Activated T-cell treated with anti-CD3 and anti-CD28 coated beads, Interleukin-2, amount 50 U/mL, for 24 hours (primary cell): Measurements from ENCODE around the gene INAFM1.
"Not testable (repeated sequence)": the region's sequence is repeated elsewhere in the genome, so short reads cannot be mapped to it uniquely, and the experiment has no call there.

Source experiments
- DNase-seq: peaks from one replicate; pipeline ENCODE4 v3.0.0-alpha.2; 2020
- H3K27ac Mint-ChIP-seq: 2 replicates; pipeline ENCODE4 v1.8.0; 2020; ENCODE audit warnings: mild to moderate bottlenecking, mixed read lengths
- H3K27me3 Mint-ChIP-seq: 2 replicates; pipeline ENCODE4 v1.8.0; 2020; ENCODE audit warnings: mixed read lengths
- H3K36me3 Mint-ChIP-seq: 2 replicates; pipeline ENCODE4 v1.8.0; 2020; ENCODE audit warnings: low read depth, mixed read lengths
- H3K4me1 Mint-ChIP-seq: 2 replicates; pipeline ENCODE4 v1.8.0; 2020; ENCODE audit warnings: low read depth, mixed read lengths
- H3K4me3 Mint-ChIP-seq: 2 replicates; pipeline ENCODE4 v1.8.0; 2020; ENCODE audit warnings: mild to moderate bottlenecking, moderate library complexity, mixed read lengths
- H3K9me3 Mint-ChIP-seq: 2 replicates; pipeline ENCODE4 v1.8.0; 2020; ENCODE audit warnings: mixed read lengths

Gene INAFM1

DNA sequence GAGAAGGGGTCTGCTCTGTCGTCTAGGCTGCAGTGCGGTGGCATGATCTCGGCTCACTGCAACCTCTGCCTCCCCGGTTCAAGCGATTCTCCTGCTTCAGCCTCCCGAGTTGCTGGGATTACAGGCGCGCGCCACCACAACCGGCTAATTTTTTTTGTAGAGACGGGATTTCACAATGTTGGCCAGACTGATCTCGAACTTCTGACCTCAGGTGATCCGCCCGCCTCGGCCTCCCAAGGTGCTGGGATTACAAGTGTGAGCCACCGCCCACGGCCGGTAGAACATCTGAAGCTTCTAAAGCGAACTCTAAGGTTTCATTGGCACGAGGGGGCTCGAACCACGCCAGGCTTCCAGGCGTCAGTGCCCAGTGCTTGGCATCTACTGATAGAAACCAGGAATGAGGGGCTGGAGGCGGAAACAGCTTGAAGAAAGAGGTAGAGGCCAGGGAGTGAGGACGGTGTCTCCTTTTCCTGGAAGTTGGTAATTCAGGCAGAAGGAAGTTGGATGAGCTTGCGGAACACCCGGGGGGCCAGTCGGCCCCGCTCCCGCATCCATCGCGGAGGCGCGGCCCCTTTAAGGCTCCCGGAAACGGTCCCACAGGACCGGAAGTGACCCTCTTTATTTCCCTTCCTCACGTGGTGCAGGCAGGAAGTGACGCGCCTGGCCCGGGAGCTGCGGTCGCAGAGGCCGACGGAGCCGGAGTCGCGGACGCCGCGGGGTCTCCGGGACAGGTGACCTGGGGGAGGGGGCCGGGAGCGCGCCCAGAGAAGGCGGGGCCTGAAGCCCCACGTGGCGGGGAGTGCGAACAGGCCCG lies 18.6 kb upstream of the INAFM1 start, which contains the start of gene CCDC9:
TSS of gene CCDC9 (plus strand) at position 647 of the 814 bp plus-strand sequence. CDS start 1,876 bp downstream, outside the sequence.
- H3K27ac Mint-ChIP-seq: peak within 1 kb of the TSS; percentile 98
- H3K4me1 Mint-ChIP-seq: peaks cover 28% of the 10 kb centered on the region
- peaks cover 36% of the 10 kb centered on the region for H3K36me3 Mint-ChIP-seq
- H3K9me3 Mint-ChIP-seq: no peaks in the 10 kb centered on the region
- DNase-seq: peak; percentile 95
- peak within 1 kb of the TSS; percentile 92 for H3K4me3 Mint-ChIP-seq
- no peaks in the 10 kb centered on the region for H3K27me3 Mint-ChIP-seq

- peak; percentile 100 for DNase-seq
- peaks cover 41% of the 10 kb centered on the region for H3K36me3 Mint-ChIP-seq
- peak overlapping the region; percentile 92 for H3K4me3 Mint-ChIP-seq
- H3K27me3 Mint-ChIP-seq: no peaks in the 10 kb centered on the region
- no peaks in the 10 kb centered on the region for H3K9me3 Mint-ChIP-seq
- peaks cover 28% of the 10 kb centered on the region for H3K4me1 Mint-ChIP-seq
- peak overlapping the region; percentile 98 for H3K27ac Mint-ChIP-seq
These were observed 17.8 kb upstream of the INAFM1 start for GRCh38 chr19:47256693-47257410.

- H3K36me3 Mint-ChIP-seq: peaks cover 47% of the 10 kb centered on the region
- H3K9me3 Mint-ChIP-seq: no peaks in the 10 kb centered on the region
- H3K4me3 Mint-ChIP-seq: peak overlapping the region; percentile 92
- no peak for DNase-seq
- peak overlapping the region; percentile 98 for H3K27ac Mint-ChIP-seq
- peaks cover 28% of the 10 kb centered on the region for H3K4me1 Mint-ChIP-seq
- no peaks in the 10 kb centered on the region for H3K27me3 Mint-ChIP-seq
These were observed 17.1 kb upstream of the INAFM1 start for GRCh38 chr19:47257411-47258169.

- H3K36me3 Mint-ChIP-seq: peaks cover 54% of the 10 kb centered on the region
- DNase-seq: no peak
- H3K4me3 Mint-ChIP-seq: peak overlapping the region; percentile 92
- peak overlapping the region; percentile 98 for H3K27ac Mint-ChIP-seq
- no peaks in the 10 kb centered on the region for H3K27me3 Mint-ChIP-seq
- H3K4me1 Mint-ChIP-seq: peaks cover 28% of the 10 kb centered on the region
- no peaks in the 10 kb centered on the region for H3K9me3 Mint-ChIP-seq
These were observed 16.3 kb upstream of the INAFM1 start for GRCh38 chr19:47258434-47258833.

DNA sequence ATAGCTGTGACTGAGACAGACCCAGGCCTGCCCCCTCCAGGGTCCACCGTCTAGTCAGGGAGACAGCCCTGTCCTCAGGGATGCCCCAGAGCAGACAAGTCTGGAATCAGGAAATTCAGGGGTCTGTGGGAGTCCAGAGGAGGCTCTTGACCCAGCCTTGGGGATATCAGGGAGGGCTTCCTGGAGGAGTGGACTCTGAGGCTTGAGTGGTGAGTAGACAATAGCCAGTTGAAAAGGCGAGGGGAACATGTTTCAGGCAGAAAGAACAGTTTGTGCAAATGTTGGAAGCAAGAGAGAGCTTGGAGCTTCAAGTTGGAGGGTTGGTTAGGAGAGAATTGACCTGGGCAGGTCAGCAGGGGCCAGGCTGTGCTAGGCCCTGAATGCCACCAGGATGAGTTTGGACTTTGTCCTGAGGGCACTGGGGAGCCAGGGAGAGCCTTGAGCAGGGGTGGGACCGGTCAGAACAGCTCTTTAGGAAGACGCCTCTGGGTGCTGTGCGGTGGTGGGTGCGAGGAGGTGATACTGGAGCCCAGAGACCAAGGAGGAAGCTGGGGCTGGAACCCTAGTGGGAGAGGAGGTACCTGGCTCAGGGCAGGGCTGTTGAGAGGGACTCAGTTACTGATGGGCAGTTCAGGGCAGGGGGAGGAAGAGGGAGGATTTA lies 15.7 kb upstream of the INAFM1 start:
- peak overlapping the region; percentile 98 for H3K27ac Mint-ChIP-seq
- no peak for DNase-seq
- H3K27me3 Mint-ChIP-seq: no peaks in the 10 kb centered on the region
- H3K9me3 Mint-ChIP-seq: no peaks in the 10 kb centered on the region
- peak overlapping the region; percentile 11 for H3K4me3 Mint-ChIP-seq
- peaks cover 56% of the 10 kb centered on the region for H3K36me3 Mint-ChIP-seq
- H3K4me1 Mint-ChIP-seq: peaks cover 28% of the 10 kb centered on the region

DNA sequence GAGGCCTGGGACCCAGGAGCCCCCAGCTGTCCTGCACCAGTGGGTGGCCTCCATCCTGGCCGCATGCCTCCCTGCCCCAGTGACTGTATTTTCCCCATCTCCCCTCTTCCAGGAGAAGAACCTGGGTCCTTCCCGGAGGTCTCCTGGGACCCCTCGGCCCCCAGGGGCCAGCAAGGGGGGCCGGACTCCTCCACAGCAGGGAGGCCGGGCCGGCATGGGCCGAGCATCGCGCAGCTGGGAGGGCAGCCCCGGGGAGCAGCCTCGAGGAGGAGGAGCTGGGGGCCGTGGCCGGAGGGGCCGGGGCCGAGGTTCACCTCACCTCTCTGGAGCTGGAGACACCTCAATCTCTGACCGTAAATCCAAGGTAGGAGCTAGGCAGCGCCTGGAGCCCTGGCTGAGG lies 14.2 kb upstream of the INAFM1 start:
- H3K36me3 Mint-ChIP-seq: peaks cover 67% of the 10 kb centered on the region

DNA sequence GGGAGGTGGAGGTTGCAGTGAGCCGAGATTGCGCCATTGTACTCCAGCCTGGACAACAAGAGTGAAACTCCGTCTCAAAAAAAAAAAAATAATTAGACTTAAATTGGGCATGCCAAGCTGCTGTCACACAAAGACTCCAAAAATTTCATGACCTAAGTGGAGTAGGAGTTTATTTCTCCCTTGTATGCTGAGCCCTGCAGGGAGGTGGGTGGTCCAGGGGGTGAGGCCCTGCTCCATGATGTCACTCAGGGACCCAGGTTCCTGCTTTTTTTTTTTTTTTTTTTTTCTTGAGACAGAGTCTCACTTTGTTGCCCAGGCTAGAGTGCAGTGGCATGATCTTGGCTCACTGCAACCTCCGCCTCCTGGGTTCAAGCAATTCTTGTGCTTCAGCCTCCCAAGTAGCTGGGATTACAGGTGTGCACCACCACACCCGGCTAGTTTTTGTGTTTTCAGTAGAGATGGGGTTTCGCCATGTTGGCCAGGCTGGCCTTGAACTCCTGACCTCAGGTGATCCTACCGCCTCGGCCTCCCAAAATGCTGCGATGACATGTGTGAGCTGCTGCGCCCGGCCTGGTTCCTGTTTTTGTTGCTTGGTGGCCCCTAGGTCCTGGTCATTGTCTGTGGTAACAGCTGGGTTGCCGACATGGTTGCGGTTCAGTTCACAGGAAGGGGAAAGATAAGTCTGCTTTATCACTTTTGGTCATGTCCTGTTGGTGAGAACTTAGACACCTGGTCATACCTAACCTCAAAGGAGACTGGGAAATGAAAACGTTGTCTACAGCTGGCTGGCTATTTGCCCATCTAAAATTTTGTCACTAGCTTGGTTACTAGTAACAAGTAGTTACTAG lies 12.5 kb upstream of the INAFM1 start:
- H3K27me3 Mint-ChIP-seq, H3K4me3 Mint-ChIP-seq, H3K27ac Mint-ChIP-seq, H3K9me3 Mint-ChIP-seq, DNase-seq: not testable (repeated sequence)
- peaks cover 76% of the 10 kb centered on the region for H3K36me3 Mint-ChIP-seq
- H3K4me1 Mint-ChIP-seq: peaks cover 24% of the 10 kb centered on the region

More for the DNA sequence above, 14.2 kb upstream of the INAFM1 start:
- Mint-ChIP-seq H3K4me3 (no peak overlapping the region), H3K9me3 (no peaks in the 10 kb centered on the region), H3K4me1 (peaks cover 28% of the 10 kb centered on the region), H3K27me3 (no peaks in the 10 kb centered on the region), H3K27ac (no peak overlapping the region)
- DNase-seq: no peak

- no peak overlapping the region for H3K27ac Mint-ChIP-seq
- no peak overlapping the region for H3K4me3 Mint-ChIP-seq
- DNase-seq: no peak
- H3K9me3 Mint-ChIP-seq: no peaks in the 10 kb centered on the region
- peaks cover under 1% of the 10 kb centered on the region for H3K4me1 Mint-ChIP-seq
- H3K36me3 Mint-ChIP-seq: peaks cover 72% of the 10 kb centered on the region
- H3K27me3 Mint-ChIP-seq: no peaks in the 10 kb centered on the region
These were observed 10.1 kb upstream of the INAFM1 start for GRCh38 chr19:47264629-47265028.

- no peaks in the 10 kb centered on the region for H3K9me3 Mint-ChIP-seq
- no peaks in the 10 kb centered on the region for H3K4me1 Mint-ChIP-seq
- H3K27me3 Mint-ChIP-seq: no peaks in the 10 kb centered on the region
- H3K36me3 Mint-ChIP-seq: peaks cover 73% of the 10 kb centered on the region
- no peak for DNase-seq
- no peak overlapping the region for H3K27ac Mint-ChIP-seq
- H3K4me3 Mint-ChIP-seq: no peak overlapping the region
These were observed 8.2 kb upstream of the INAFM1 start for GRCh38 chr19:47266401-47266941.

DNA sequence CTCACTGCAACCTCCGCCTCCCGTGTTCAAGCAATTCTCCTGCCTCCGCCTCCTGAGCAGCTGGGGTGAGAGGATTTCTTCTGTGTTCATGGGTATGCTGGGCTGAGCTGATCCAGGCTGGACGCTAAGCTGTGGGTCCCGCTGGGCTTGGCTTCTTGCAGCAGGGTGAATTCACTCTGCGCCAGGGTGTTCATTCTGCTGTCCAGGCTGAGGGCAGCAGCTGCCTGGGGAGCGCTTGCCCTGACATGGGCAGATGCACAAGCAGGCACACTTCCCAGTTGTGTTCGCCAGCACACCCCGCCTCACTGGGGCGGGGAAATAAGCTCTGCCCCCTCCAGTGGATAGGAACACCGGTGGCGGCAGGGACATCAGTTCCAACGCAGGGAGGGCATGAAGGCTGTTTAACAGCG lies 7.3 kb upstream of the INAFM1 start:
- DNase-seq: no peak
- Mint-ChIP-seq H3K27me3 (no peaks in the 10 kb centered on the region), H3K4me1 (peaks cover 2% of the 10 kb centered on the region), H3K27ac (peak overlapping the region; percentile 22), H3K9me3 (no peaks in the 10 kb centered on the region), H3K4me3 (no peak overlapping the region), H3K36me3 (peaks cover 75% of the 10 kb centered on the region)

DNA sequence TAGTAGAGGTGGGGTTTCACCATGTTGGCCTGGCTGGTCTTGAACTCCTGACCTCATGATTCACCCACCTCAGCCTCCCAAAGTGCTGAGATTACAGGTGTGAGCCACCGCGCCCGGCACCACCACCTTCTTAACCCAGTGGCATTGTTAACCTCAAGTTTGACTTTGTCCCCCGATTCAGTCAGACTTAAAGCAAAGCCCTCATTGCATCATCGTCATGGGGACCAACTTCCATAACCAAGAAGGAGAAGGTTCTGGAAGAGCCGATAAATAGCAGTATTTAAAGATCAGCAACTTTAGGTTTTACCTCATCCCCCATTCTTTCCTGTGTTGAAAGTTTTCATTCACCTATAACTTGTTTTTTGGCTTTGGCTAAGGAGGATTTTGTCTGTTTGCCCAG lies 6.7 kb upstream of the INAFM1 start:
- H3K27ac Mint-ChIP-seq: peak overlapping the region; percentile 18
- H3K4me3 Mint-ChIP-seq: no peak overlapping the region
- DNase-seq: no peak
- peaks cover 9% of the 10 kb centered on the region for H3K4me1 Mint-ChIP-seq
- no peaks in the 10 kb centered on the region for H3K27me3 Mint-ChIP-seq
- H3K9me3 Mint-ChIP-seq: no peaks in the 10 kb centered on the region
- H3K36me3 Mint-ChIP-seq: peaks cover 72% of the 10 kb centered on the region

- Mint-ChIP-seq H3K9me3 (no peaks in the 10 kb centered on the region), H3K4me3 (no peak overlapping the region), H3K4me1 (peaks cover 10% of the 10 kb centered on the region), H3K36me3 (peaks cover 69% of the 10 kb centered on the region), H3K27ac (peak overlapping the region; percentile 39), H3K27me3 (no peaks in the 10 kb centered on the region)
- no peak for DNase-seq
These were observed 5.1 kb upstream of the INAFM1 start for GRCh38 chr19:47269596-47269995.

GRCh38 chr19:47270408-47270807 lies 4.3 kb upstream of the INAFM1 start:
- no peaks in the 10 kb centered on the region for H3K27me3 Mint-ChIP-seq
- H3K27ac Mint-ChIP-seq: peak overlapping the region; percentile 51
- H3K36me3 Mint-ChIP-seq: peaks cover 63% of the 10 kb centered on the region
- peaks cover 13% of the 10 kb centered on the region for H3K4me1 Mint-ChIP-seq
- no peaks in the 10 kb centered on the region for H3K9me3 Mint-ChIP-seq
- no peak for DNase-seq
- no peak overlapping the region for H3K4me3 Mint-ChIP-seq
